ENCODE data around the gene ARL10.

ARL10 gene

DNA sequence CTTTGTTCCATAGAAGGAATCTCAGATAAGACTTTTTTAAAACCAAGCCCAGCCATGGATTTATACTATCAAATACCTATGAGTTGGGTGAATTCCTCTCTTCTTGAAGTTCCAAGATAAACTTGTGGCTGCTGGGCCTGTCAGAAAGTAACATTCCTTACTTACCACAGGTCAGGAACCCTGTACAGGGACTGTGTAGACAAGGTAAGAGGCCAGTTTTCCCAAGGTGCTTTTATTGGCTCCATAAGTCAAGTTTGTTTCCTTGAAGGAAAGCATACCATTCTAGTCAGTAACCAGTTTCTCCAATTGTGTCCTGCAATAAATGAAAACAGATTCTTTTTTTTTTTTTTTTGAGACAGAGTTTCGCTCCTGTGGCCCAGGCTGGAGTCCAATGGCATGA is 59.9 kb downstream of the ARL10 start:
- H3K4me3 ChIP-seq (replicated peaks; ENCODE audit: low read depth, low read length), result no peak overlapping the region
- TF ChIP-seq, protein P1, sequence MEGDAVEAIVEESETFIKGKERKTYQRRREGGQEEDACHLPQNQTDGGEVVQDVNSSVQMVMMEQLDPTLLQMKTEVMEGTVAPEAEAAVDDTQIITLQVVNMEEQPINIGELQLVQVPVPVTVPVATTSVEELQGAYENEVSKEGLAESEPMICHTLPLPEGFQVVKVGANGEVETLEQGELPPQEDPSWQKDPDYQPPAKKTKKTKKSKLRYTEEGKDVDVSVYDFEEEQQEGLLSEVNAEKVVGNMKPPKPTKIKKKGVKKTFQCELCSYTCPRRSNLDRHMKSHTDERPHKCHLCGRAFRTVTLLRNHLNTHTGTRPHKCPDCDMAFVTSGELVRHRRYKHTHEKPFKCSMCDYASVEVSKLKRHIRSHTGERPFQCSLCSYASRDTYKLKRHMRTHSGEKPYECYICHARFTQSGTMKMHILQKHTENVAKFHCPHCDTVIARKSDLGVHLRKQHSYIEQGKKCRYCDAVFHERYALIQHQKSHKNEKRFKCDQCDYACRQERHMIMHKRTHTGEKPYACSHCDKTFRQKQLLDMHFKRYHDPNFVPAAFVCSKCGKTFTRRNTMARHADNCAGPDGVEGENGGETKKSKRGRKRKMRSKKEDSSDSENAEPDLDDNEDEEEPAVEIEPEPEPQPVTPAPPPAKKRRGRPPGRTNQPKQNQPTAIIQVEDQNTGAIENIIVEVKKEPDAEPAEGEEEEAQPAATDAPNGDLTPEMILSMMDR (IDR thresholded peaks at IDR 0.05; ENCODE audit: low read depth, low read length, missing control alignments), result no peak
- no peak for DNase-seq (ENCODE audit: extremely low read depth, low read depth)

DNA sequence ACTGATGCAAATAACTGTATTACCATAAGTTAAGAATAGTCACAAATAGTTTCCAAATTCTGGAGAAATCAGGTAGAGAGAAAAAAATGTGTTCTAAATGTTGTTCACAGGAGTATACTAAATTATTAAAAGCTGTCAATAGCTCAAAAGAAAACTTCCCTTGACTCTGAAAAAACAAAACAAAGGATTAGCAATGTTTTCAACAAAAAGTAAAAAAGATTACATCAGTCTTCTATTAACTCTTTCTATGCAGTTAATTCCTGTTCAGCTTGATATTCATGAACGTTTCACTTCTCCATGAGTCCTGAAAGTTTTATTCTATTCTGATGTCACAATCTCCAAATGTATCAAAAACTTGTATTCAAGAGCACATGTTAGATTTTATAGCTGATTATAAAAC is 60.5 kb downstream of the ARL10 start:
- TF ChIP-seq, protein P1 (IDR thresholded peaks at IDR 0.05; ENCODE audit: low read depth, low read length, missing control alignments), result no peak
- no peak for DNase-seq (ENCODE audit: extremely low read depth, low read depth)
- no peak overlapping the region for H3K4me3 ChIP-seq (replicated peaks; ENCODE audit: low read depth, low read length)

- DNase-seq (ENCODE audit: extremely low read depth, low read depth), result no peak
- TF ChIP-seq, protein P1 (IDR thresholded peaks at IDR 0.05; ENCODE audit: low read depth, low read length, missing control alignments), result no peak
- H3K4me3 ChIP-seq (replicated peaks; ENCODE audit: low read depth, low read length), result no peak overlapping the region
These were observed 61.6 kb downstream of the ARL10 start for GRCh38 chr5:176426876-176427275.

- TF ChIP-seq, protein P1 (IDR thresholded peaks at IDR 0.05; ENCODE audit: low read depth, low read length, missing control alignments), result no peak
- H3K4me3 ChIP-seq (replicated peaks; ENCODE audit: low read depth, low read length), result no peak overlapping the region
- no peak for DNase-seq (ENCODE audit: extremely low read depth, low read depth)
These were observed 62.7 kb downstream of the ARL10 start for GRCh38 chr5:176427971-176428370.

DNA sequence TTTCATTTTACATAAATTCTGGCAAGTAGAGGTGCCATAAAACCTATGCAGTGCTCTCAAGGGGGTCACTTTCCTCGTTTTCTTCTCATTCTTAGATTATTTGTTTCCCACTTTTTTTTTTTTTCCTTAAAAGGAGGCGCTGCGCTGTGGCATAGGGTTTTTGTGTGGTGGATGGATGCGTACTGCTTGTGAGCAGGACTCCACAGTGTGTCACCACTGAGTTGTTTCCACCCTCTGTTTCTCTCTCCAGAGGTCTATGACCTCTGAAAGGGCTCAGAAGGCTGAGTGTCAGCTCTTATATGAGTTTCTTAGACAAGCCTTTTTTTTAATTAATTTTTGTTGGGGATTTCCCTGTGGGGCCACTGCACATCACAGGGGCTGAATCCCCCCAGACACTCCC is 64.7 kb downstream of the ARL10 start:
- no peak for DNase-seq (ENCODE audit: extremely low read depth, low read depth)

More for the DNA sequence above, 64.7 kb downstream of the ARL10 start:
- TF ChIP-seq, protein P1 (IDR thresholded peaks at IDR 0.05; ENCODE audit: low read depth, low read length, missing control alignments), result no peak
- H3K4me3 ChIP-seq (replicated peaks; ENCODE audit: low read depth, low read length), result no peak overlapping the region
